Endothelial cell of umbilical vein (primary cell): ENCODE results near the gene NATD1. TPM values are rescaled to one million over a fixed set of nuclear protein-coding genes. Genes with fewer than 3 reads are reported as not detected.
"Not testable (repeated sequence)": the region's sequence is repeated elsewhere in the genome, so short reads cannot be mapped to it uniquely, and the experiment has no call there.

ENCODE experiments used
- BruUV-seq: library from RNA; stranded (reverse); fragments of 400-500 nt; replicated peaks from 2 replicates; lab custom pipeline; 2021; lab: Mats Ljungman, UMichigan
- CTCF ChIA-PET: fragments of 300-600, 350-600 bp; sonication (Branson Sonifier 250); formaldehyde crosslinking; loops from one replicate; lab custom pipeline; 2021; ENCODE audit warnings: antibody characterized with exemption, inconsistent platforms; lab: Charles Lee
- POLR2A ChIA-PET: fragments of 300-600, 350-600 bp; sonication (Branson Sonifier 250); formaldehyde crosslinking; loops from one replicate; lab custom pipeline; 2021; ENCODE audit warnings: antibody characterized with exemption, inconsistent platforms; lab: Charles Lee
- DNase-seq: peaks from one replicate; pipeline ENCODE4 v3.0.0-alpha.2; 2011; ENCODE audit warnings: low read depth, low spot score
- FAIRE-seq: peaks from 2 replicates; lab custom pipeline; 2011; peaks lifted over from hg19 to GRCh38; lab: Jason Lieb, UNC
- H2AFZ ChIP-seq: 2 replicates; pipeline ENCODE4 v1.6.0; 2012; ENCODE audit warnings: low read depth, low read length, control low read depth, inconsistent platforms
- H3K27ac ChIP-seq: 2 replicates; pipeline ENCODE4 v1.5.1; 2011; ENCODE audit warnings: low read depth, mild to moderate bottlenecking, control low read depth, low read length, moderate library complexity; ENCODE audit not compliant: insufficient read depth
- H3K27me3 ChIP-seq, 2 experiments: 2 replicates each; pipeline versions ENCODE4 v1.6.0 to v1.6.1; 2011; ENCODE audit warnings: low read length in 2 of 2, mixed read lengths in 1 of 2; ENCODE audit not compliant: control insufficient read depth in 2 of 2, insufficient read depth in 2 of 2
- H3K36me3 ChIP-seq, 2 experiments: 2 replicates in 1 of 2; 3 replicates in 1 of 2; pipeline ENCODE4 v1.5.1; 2011; ENCODE audit warnings: low read length in 2 of 2, mild to moderate bottlenecking in 1 of 2, moderate library complexity in 1 of 2; ENCODE audit not compliant: control insufficient read depth in 2 of 2, insufficient read depth in 2 of 2; ENCODE audit errors: extremely low read depth in 1 of 2
- H3K4me1 ChIP-seq: 3 replicates; pipeline ENCODE4 v1.5.1; 2011; ENCODE audit warnings: mild to moderate bottlenecking, low read length; ENCODE audit not compliant: control insufficient read depth, insufficient read depth; ENCODE audit errors: extremely low read depth
- H3K4me2 ChIP-seq: 2 replicates; pipeline ENCODE4 v1.6.1; 2011; ENCODE audit warnings: low read length, control low read depth, mixed read lengths; ENCODE audit not compliant: insufficient read depth
- H3K4me3 ChIP-seq, 3 experiments: fragments of 200-600 bp in 1 of 3; sonication (generic), shearing (Covaris generic) in 1 of 3; replicated peaks in 1 of 3; 2 replicates each; pipeline ENCODE4 v1.5.1; 2011 to 2016; ENCODE audit warnings: control low read depth in 3 of 3, low read length in 3 of 3, mild to moderate bottlenecking in 2 of 3, inconsistent platforms in 1 of 3, low read depth in 1 of 3, moderate library complexity in 1 of 3; ENCODE audit not compliant: insufficient read depth in 1 of 3
- H3K79me2 ChIP-seq: 2 replicates; pipeline ENCODE4 v1.6.0; 2012; ENCODE audit warnings: low read length, inconsistent platforms; ENCODE audit not compliant: control insufficient read depth, insufficient read depth
- H3K9ac ChIP-seq: replicated peaks from 2 replicates; pipeline ENCODE3; 2011; ENCODE audit warnings: low read length, control low read depth; ENCODE audit not compliant: insufficient read depth; ENCODE audit errors: extremely low read depth
- H3K9me1 ChIP-seq: replicated peaks from 3 replicates; pipeline ENCODE4 v1.6.0; 2011; ENCODE audit warnings: mild to moderate bottlenecking, low read length; ENCODE audit not compliant: control insufficient read depth, insufficient read depth; ENCODE audit errors: extremely low read depth
- H3K9me3 ChIP-seq: replicated peaks from 2 replicates; pipeline ENCODE4 v1.5.1; 2012; ENCODE audit warnings: low read length, inconsistent platforms; ENCODE audit not compliant: control insufficient read depth, insufficient read depth
- H4K20me1 ChIP-seq: replicated peaks from 2 replicates; pipeline ENCODE3; 2011; ENCODE audit warnings: mild to moderate bottlenecking, low read length; ENCODE audit not compliant: control insufficient read depth, insufficient read depth; ENCODE audit errors: extremely low read depth
- CTCF ChIP-seq, 2 donors: IDR thresholded peaks; 1 replicate in 1 of 2; 2 replicates in 1 of 2; pipeline ENCODE4 v1.5.1; 2011; ENCODE audit warnings: low read length in 2 of 2, mild to moderate bottlenecking in 2 of 2, moderate library complexity in 2 of 2, control low read depth in 1 of 2, inconsistent platforms in 1 of 2, low read depth in 1 of 2; ENCODE audit not compliant: insufficient read depth in 1 of 2; ENCODE audit errors: extremely low read depth in 1 of 2
- EZH2 ChIP-seq: IDR thresholded peaks from 2 replicates; pipeline ENCODE4 v1.6.1; 2012; ENCODE audit warnings: borderline replicate concordance, low read depth, mild to moderate bottlenecking, moderate library complexity, low read length, inconsistent platforms; ENCODE audit not compliant: severe bottlenecking
- FOS ChIP-seq: IDR thresholded peaks from 2 replicates; pipeline ENCODE4 v1.6.1; 2011; ENCODE audit warnings: mild to moderate bottlenecking, low read length, moderate library complexity, borderline replicate concordance; ENCODE audit not compliant: insufficient read depth
- GATA2 ChIP-seq: IDR thresholded peaks from 2 replicates; pipeline ENCODE4 v1.7.0; 2011; ENCODE audit warnings: low read depth, mild to moderate bottlenecking, moderate library complexity, mixed read lengths, low read length; ENCODE audit not compliant: insufficient read length, insufficient read depth
- JUN ChIP-seq: IDR thresholded peaks from 2 replicates; pipeline ENCODE4 v1.6.1; 2011; ENCODE audit warnings: borderline replicate concordance, low read depth; ENCODE audit not compliant: insufficient read length, insufficient read depth
- MAX ChIP-seq: IDR thresholded peaks from 2 replicates; pipeline ENCODE4 v1.6.1; 2011; ENCODE audit not compliant: insufficient read depth, insufficient read length
- MYC ChIP-seq: IDR thresholded peaks from one replicate; pipeline ENCODE4 v1.6.1; 2011; ENCODE audit warnings: mild to moderate bottlenecking, low read depth, low read length
- POLR2A ChIP-seq: IDR thresholded peaks from 2 replicates; pipeline ENCODE4 v1.6.1; 2012; ENCODE audit warnings: low read depth, mild to moderate bottlenecking, control low read depth, low read length
- POLR2AphosphoS5 ChIP-seq: IDR thresholded peaks from 2 replicates; pipeline ENCODE4 v1.6.1; 2012; ENCODE audit warnings: low read depth, mild to moderate bottlenecking, control low read depth, low read length, moderate library complexity; ENCODE audit not compliant: insufficient read depth
- dilution Hi-C: fragments of 300-500 bp; cut with MboI; formaldehyde crosslinking; loops from one replicate; pipeline ENCODE4 v1.15.0; 2019; ENCODE audit warnings: low sequenced_read_pairs; ENCODE audit not compliant: extremely low pct_ligation_motif_present
- intact Hi-C: fragments of 100-400 bp; cut with micrococcal nuclease; formaldehyde crosslinking; loops from one replicate; pipeline ENCODE4 v1.10.0; 2022
- polyA plus RNA-seq, 4 experiments: library from polyadenylated mRNA; depleted of rRNA in 3 of 4; stranded (reverse) in 3 of 4; unstranded in 1 of 4; fragments of >200 nt; gene quantifications; 2 replicates each; pipeline versions ENCODE4 v1.2.1 to v1.2.3, GENCODE V29; 2011 to 2012; ENCODE audit warnings: missing spikeins in 1 of 4
- total RNA-seq: library from RNA; stranded (reverse); gene quantifications from 2 replicates; pipeline ENCODE4 v1.2.3, GENCODE V29; 2021

The NATD1 gene
- total and polyA plus RNA-seq, 2 donors (not counting 3 experiments of a cell fraction or from before 2014, with no cell fraction given) = 7.0 to 7.2 TPM

- intact Hi-C loops, H3K9ac ChIP-seq, H2AFZ ChIP-seq, FAIRE-seq, DNase-seq, H3K4me3 ChIP-seq, dilution Hi-C loops, BruUV-seq, H3K79me2 ChIP-seq, H3K9me1 ChIP-seq, H3K36me3 ChIP-seq, H3K9me3 ChIP-seq, H4K20me1 ChIP-seq, H3K27me3 ChIP-seq, POLR2A ChIA-PET, H3K4me2 ChIP-seq, H3K27ac ChIP-seq, H3K4me1 ChIP-seq: not testable (repeated sequence)
- CTCF ChIA-PET = interaction anchor here (1.3 to 2.3 kb wide), 2 partner anchors 9 to 63 kb away, joined by 3 to 9 read pairs; no protein-coding TSS in a partner anchor
Observed at GRCh38 chr17:21192414-21192813, 60.8 kb downstream of the NATD1 start.

- dilution Hi-C loops (no loop called here), intact Hi-C loops (no loop called here)
- DNase-seq = peak; percentile 71
- Histone ChIP-seq H3K79me2 (no peaks in the 10 kb centered on the region), H2AFZ (no peak overlapping the region), H4K20me1 (no peaks in the 10 kb centered on the region), H3K4me3 (no peak overlapping the region), H3K27ac (no peak overlapping the region), H3K36me3 (peaks cover 0 to 7% of the 10 kb centered on the region in 2 experiments), H3K27me3 (no peaks in the 10 kb centered on the region), H3K4me2 (no peak overlapping the region), H3K9ac (no peak overlapping the region), H3K9me3 (no peaks in the 10 kb centered on the region), H3K4me1 (peaks cover 1% of the 10 kb centered on the region), H3K9me1 (no peaks in the 10 kb centered on the region)
- no peak for FAIRE-seq
- ChIA-PET CTCF (interaction anchor here (0.9 to 2.3 kb wide), 3 partner anchors 8 to 72 kb away, joined by 3 to 9 read pairs (median 3); no protein-coding TSS in a partner anchor), POLR2A (no interaction called here)
- no TSS peak for BruUV-seq
- TF ChIP-seq POLR2A (no peak), MAX (no peak), GATA2 (no peak), POLR2AphosphoS5 (no peak), JUN (no peak), EZH2 (no peak), FOS (no peak), CTCF (IDR thresholded peaks at IDR 0.05; ENCODE audit: extremely low read depth in 1 of 2, insufficient read depth in 1 of 2, low read depth in 1 of 2, low read length in 2 of 2) (no peak), MYC (no peak)
Observed at GRCh38 chr17:21191698-21192097, 61.5 kb downstream of the NATD1 start.
